Measurements from ENCODE around the gene ZG16. TPM values are rescaled to one million over a fixed set of nuclear protein-coding genes. Genes with fewer than 3 reads are reported as not detected.

The ZG16 gene
- total and polyA plus RNA-seq, 9 of the 15 experiments (the other 6 are each of a cell fraction or from before 2014, with no cell fraction given) = 0.04 TPM; not detected in 8

- TF ChIP-seq ZNF217 (CRISPR knock-in tag; IDR thresholded peaks at IDR 0.05) (no peak), NFYB (IDR thresholded peaks at IDR 0.05; ENCODE audit: extremely low read depth, insufficient read length) (peak; percentile 17), ZC3H8 (IDR thresholded peaks at IDR 0.05) (no peak), HEY1 (CRISPR knock-in tag; IDR thresholded peaks at IDR 0.05; ENCODE audit: borderline replicate concordance) (peak; percentile 36; the same call in 1 of the 2 replicates), TFAP4 (CRISPR knock-in tag; IDR thresholded peaks at IDR 0.05; ENCODE audit: borderline replicate concordance) (peak; percentile 91), GMEB1 (CRISPR knock-in tag; IDR thresholded peaks at IDR 0.05) (peak; percentile 84), FOS (IDR thresholded peaks at IDR 0.05; ENCODE audit: extremely low read depth, insufficient read length) (no peak), PREB (CRISPR knock-in tag; IDR thresholded peaks at IDR 0.05) (no peak), DNMT1 (IDR thresholded peaks at IDR 0.05) (no peak), MXI1 (IDR thresholded peaks at IDR 0.05; ENCODE audit: low read depth, low read length) (peak; percentile 64), ZBTB34 (CRISPR knock-in tag; IDR thresholded peaks at IDR 0.05) (no peak), MEIS2 (IDR thresholded peaks at IDR 0.05; ENCODE audit: partially characterized antibody) (peak; percentile 61), KDM1A (IDR thresholded peaks at IDR 0.05) (peak in 1 of 2 experiments; percentile 17; a peak in 1 of 4 replicates), ZNF518B (CRISPR knock-in tag; IDR thresholded peaks at IDR 0.05) (no peak), HNRNPUL1 (IDR thresholded peaks at IDR 0.05; ENCODE audit: low read length) (no peak), RBM15 (IDR thresholded peaks at IDR 0.05; ENCODE audit: insufficient read depth, low read length) (no peak), CEBPG (CRISPR knock-in tag; IDR thresholded peaks at IDR 0.05) (peak; percentile 28; the same call in 1 of the 2 replicates), CEBPG (tag; conservative IDR thresholded peaks at IDR 0.05 in 1 of 2, IDR thresholded peaks at IDR 0.05 in 1 of 2) (no peak), ZNF785 (CRISPR knock-in tag; IDR thresholded peaks at IDR 0.05) (no peak)
Observed at GRCh38 chr16:29805232-29806098, 27.4 kb downstream of the ZG16 start (continued).
